ENCODE data around the gene NR2E1. TPM values are rescaled to one million over a fixed set of nuclear protein-coding genes. Genes with fewer than 3 reads are reported as not detected.

Gene NR2E1
- total RNA-seq, 6 experiments from 2014 or later: not detected

GRCh38 chr6:108209738-108210137, 43.9 kb downstream of the NR2E1 start:
- intact Hi-C loops (cut with DNase I): no loop called here
- ATAC-seq (no peak), DNase-seq (no peak)
- H3K9me3 ChIP-seq: no peaks in the 10 kb centered on the region
- H3K4me1 ChIP-seq: no peaks in the 10 kb centered on the region
- peaks cover 0 to 28% (median 8%) of the 10 kb centered on the region in 4 donors for H3K36me3 ChIP-seq
- no peak overlapping the region for H3K27ac ChIP-seq
- no peaks in the 10 kb centered on the region for H3K27me3 ChIP-seq
- TF ChIP-seq CTCF (IDR thresholded peaks at IDR 0.05) (no peak), POLR2A (IDR thresholded peaks at IDR 0.05) (no peak)
- no peak overlapping the region for H3K4me3 ChIP-seq
- 97% methylated on average over 5 of the region's 5 CpGs for WGBS (ENCODE audit: insufficient coverage, low coverage, low lambda C conversion rate, missing lambda C conversion rate)

DNA sequence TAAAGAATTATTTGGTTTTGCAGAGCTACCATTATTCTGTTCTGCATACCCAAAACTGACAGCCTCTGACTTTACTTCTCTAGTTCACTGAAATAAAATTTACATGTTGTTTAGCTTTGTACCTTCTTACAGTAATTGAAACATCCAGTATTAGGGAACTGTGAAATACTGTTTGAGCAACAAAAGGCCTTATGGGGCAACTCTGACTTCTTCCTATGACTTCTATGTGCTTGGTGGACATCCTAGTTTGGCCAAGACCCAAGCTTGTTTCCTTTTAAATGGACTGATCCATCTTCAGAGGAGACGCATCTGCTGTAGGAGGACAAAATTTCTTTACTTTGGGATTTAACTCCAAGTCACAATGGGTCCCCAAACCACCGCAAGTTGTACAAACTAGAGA, 44.7 kb downstream of the NR2E1 start:
- TF ChIP-seq POLR2A (IDR thresholded peaks at IDR 0.05) (no peak), CTCF (IDR thresholded peaks at IDR 0.05) (no peak)
- Histone ChIP-seq H3K27me3 (no peaks in the 10 kb centered on the region), H3K4me3 (no peak overlapping the region), H3K27ac (no peak overlapping the region), H3K4me1 (no peaks in the 10 kb centered on the region), H3K36me3 (peaks cover 0 to 34% (median 8%) of the 10 kb centered on the region in 4 donors), H3K9me3 (no peaks in the 10 kb centered on the region)
- 58% methylated on average over 2 of the region's 2 CpGs for WGBS (ENCODE audit: insufficient coverage, low coverage, low lambda C conversion rate, missing lambda C conversion rate)
- DNase-seq: no peak
- peak in 3 of 4 donors; percentile 18 to 45 (median 31) for ATAC-seq
- intact Hi-C loops (cut with DNase I): no loop called here

GRCh38 chr6:108211671-108212070, 45.8 kb downstream of the NR2E1 start:
- no peak overlapping the region for H3K4me3 ChIP-seq
- H3K9me3 ChIP-seq: no peaks in the 10 kb centered on the region
- intact Hi-C loops (cut with DNase I): no loop called here
- H3K36me3 ChIP-seq: peaks cover 0 to 39% (median 9%) of the 10 kb centered on the region in 4 donors
- no peak for TF ChIP-seq POLR2A (IDR thresholded peaks at IDR 0.05)
- TF ChIP-seq CTCF (IDR thresholded peaks at IDR 0.05): no peak
- H3K27me3 ChIP-seq: no peaks in the 10 kb centered on the region
- DNase-seq: no peak
- 86% methylated on average over 2 of the region's 2 CpGs for WGBS (ENCODE audit: insufficient coverage, low coverage, low lambda C conversion rate, missing lambda C conversion rate)
- no peaks in the 10 kb centered on the region for H3K4me1 ChIP-seq
- no peak for ATAC-seq
- no peak overlapping the region for H3K27ac ChIP-seq

DNA sequence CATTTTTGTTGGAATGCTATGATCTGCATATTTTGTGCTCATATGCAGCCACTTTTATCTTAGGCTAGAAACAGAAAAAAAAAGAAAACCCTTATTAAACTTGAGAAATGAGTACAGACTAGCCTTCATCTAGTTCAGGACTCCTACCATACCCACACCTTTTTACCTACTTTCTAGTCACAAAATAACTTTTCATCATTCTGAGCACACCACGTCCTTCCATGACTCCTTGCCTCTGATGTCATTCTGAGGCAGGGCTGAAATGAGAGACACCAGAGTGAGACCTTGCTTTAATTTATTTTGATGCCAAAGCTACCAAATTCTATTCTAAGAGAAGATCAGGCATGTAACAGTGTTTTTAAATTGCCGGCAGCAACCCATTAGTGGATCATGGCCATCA, 56.2 kb downstream of the NR2E1 start:
- Histone ChIP-seq H3K4me3 (no peak overlapping the region), H3K4me1 (no peaks in the 10 kb centered on the region), H3K27me3 (no peaks in the 10 kb centered on the region), H3K36me3 (peaks cover 0 to 41% (median 6%) of the 10 kb centered on the region in 4 donors), H3K27ac (no peak overlapping the region), H3K9me3 (no peaks in the 10 kb centered on the region)
- 100% methylated on average over 2 of the region's 2 CpGs for whole genome bisulfite sequencing (ENCODE audit: insufficient coverage, low coverage, low lambda C conversion rate, missing lambda C conversion rate)
- intact Hi-C loops (cut with DNase I): no loop called here
- no peak for TF ChIP-seq CTCF (IDR thresholded peaks at IDR 0.05)
- no peak for TF ChIP-seq POLR2A (IDR thresholded peaks at IDR 0.05)
- DNase-seq (no peak), ATAC-seq (no peak)

DNA sequence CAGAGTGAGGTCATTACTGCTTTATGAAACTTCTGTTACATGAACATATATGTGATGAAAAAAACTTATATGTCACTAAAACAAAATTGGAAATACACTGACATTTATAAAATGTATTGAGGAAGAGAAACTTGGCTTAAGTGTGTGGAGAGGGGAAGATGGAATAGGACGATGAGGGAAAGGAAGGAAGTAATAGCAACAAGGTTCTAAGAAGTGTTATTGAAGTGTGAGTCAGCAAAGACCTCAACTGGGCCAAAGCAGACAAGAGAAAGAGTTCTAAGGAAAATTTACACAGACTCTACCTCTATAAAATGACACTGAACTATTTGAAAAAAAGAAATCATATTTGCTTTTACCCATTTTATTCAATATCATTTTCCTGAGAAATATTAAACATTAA, 56.7 kb downstream of the NR2E1 start:
- Histone ChIP-seq H3K27me3 (no peaks in the 10 kb centered on the region), H3K4me1 (peaks cover 0 to 2% (median 0%) of the 10 kb centered on the region in 4 donors), H3K4me3 (no peak overlapping the region), H3K27ac (no peak overlapping the region), H3K9me3 (no peaks in the 10 kb centered on the region), H3K36me3 (peaks cover 0 to 41% (median 6%) of the 10 kb centered on the region in 4 donors)
- DNase-seq (no peak), ATAC-seq (peak in 2 of 4 donors; percentile 38 to 49)
- intact Hi-C loops (cut with DNase I): no loop called here
- WGBS (ENCODE audit: insufficient coverage, low coverage, low lambda C conversion rate, missing lambda C conversion rate): 64% methylated on average over 1 of the region's 1 CpG
- TF ChIP-seq CTCF (IDR thresholded peaks at IDR 0.05): no peak
- no peak for TF ChIP-seq POLR2A (IDR thresholded peaks at IDR 0.05)
